HG02981 (cell line): ENCODE data around the gene PTPRT.

Experiments used
- ATAC-seq: cut with Tn5 transposase; IDR thresholded peaks from one replicate; pipeline ENCODE4 v1.9.1; 2021; ENCODE audit warnings: mild to moderate bottlenecking, moderate library complexity; ENCODE audit not compliant: unreplicated experiment

The PTPRT gene

GRCh38 chr20:42576167-42576566 lies 613.5 kb downstream of the PTPRT start:
- no peak for ATAC-seq

- no peak for ATAC-seq
Measured at GRCh38 chr20:42572320-42573016, 617.2 kb downstream of the PTPRT start.

- no peak for ATAC-seq
Measured at GRCh38 chr20:42567409-42567808, 622.3 kb downstream of the PTPRT start.

GRCh38 chr20:42565235-42565995 lies 624.3 kb downstream of the PTPRT start:
- ATAC-seq = no peak

- no peak for ATAC-seq
Measured at GRCh38 chr20:42559665-42560064, 630.0 kb downstream of the PTPRT start.

GRCh38 chr20:42556575-42556974 lies 633.1 kb downstream of the PTPRT start:
- ATAC-seq = no peak

- no peak for ATAC-seq
Measured at GRCh38 chr20:42553374-42553773, 636.3 kb downstream of the PTPRT start.

- ATAC-seq = no peak
Measured at GRCh38 chr20:42549496-42549895, 640.2 kb downstream of the PTPRT start.

GRCh38 chr20:42544926-42545325 lies 644.8 kb downstream of the PTPRT start:
- no peak for ATAC-seq

- no peak for ATAC-seq
Measured at GRCh38 chr20:42532831-42533230, 656.9 kb downstream of the PTPRT start.

GRCh38 chr20:42531508-42531961 lies 658.2 kb downstream of the PTPRT start:
- no peak for ATAC-seq

- ATAC-seq = no peak
Measured at GRCh38 chr20:42530855-42531448, 658.8 kb downstream of the PTPRT start.

- no peak for ATAC-seq
Measured at GRCh38 chr20:42530191-42530590, 659.5 kb downstream of the PTPRT start.

GRCh38 chr20:42524058-42524457 lies 665.6 kb downstream of the PTPRT start:
- ATAC-seq = no peak

GRCh38 chr20:42516692-42517091 lies 673.0 kb downstream of the PTPRT start:
- ATAC-seq = no peak

GRCh38 chr20:42510686-42511085 lies 679.0 kb downstream of the PTPRT start:
- no peak for ATAC-seq

GRCh38 chr20:42507874-42508273 lies 681.8 kb downstream of the PTPRT start:
- ATAC-seq = no peak

- no peak for ATAC-seq
Measured at GRCh38 chr20:42506397-42506796, 683.3 kb downstream of the PTPRT start.

- no peak for ATAC-seq
Measured at GRCh38 chr20:42502591-42502990, 687.1 kb downstream of the PTPRT start.

- ATAC-seq = no peak
Measured at GRCh38 chr20:42496595-42496994, 693.1 kb downstream of the PTPRT start.

- no peak for ATAC-seq
Measured at GRCh38 chr20:42494290-42494689, 695.4 kb downstream of the PTPRT start.

- ATAC-seq = no peak
Measured at GRCh38 chr20:42493001-42493400, 696.7 kb downstream of the PTPRT start.
